22Rv1 (cell line): ENCODE measurements around the gene LRGUK.

ENCODE experiments used
- ZFX ChIP-seq: fragments of 450-650 bp; IDR thresholded peaks from 2 replicates; pipeline ENCODE4 v1.6.1; 2017; ENCODE audit warnings: antibody characterized with exemption, borderline replicate concordance
- TF ChIP-seq, protein P1 (sequence below): fragments of 450-650 bp; IDR thresholded peaks from 2 replicates; pipeline ENCODE4 v1.5.1; 2017; ENCODE audit warnings: mild to moderate bottlenecking

DNA sequence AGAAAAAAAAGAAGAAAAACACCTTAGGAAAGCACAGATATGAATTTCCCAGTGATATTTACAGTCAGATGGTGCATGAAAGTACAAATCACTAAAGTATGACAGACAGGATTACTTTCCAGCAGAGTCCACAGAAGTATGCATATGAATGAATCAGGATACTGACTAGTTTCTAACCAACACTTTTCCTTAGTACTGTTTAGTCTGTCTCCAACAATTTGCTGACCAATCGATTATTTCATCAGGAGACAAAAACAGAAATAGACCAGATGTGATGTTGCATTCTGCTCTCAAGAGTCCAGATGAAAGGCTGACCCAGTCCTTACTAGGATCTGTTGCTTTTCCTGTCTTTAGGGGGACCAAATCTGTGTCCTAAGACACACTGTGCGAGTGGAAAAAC is 175.0 kb downstream of the LRGUK start:
- TF ChIP-seq, protein P1, sequence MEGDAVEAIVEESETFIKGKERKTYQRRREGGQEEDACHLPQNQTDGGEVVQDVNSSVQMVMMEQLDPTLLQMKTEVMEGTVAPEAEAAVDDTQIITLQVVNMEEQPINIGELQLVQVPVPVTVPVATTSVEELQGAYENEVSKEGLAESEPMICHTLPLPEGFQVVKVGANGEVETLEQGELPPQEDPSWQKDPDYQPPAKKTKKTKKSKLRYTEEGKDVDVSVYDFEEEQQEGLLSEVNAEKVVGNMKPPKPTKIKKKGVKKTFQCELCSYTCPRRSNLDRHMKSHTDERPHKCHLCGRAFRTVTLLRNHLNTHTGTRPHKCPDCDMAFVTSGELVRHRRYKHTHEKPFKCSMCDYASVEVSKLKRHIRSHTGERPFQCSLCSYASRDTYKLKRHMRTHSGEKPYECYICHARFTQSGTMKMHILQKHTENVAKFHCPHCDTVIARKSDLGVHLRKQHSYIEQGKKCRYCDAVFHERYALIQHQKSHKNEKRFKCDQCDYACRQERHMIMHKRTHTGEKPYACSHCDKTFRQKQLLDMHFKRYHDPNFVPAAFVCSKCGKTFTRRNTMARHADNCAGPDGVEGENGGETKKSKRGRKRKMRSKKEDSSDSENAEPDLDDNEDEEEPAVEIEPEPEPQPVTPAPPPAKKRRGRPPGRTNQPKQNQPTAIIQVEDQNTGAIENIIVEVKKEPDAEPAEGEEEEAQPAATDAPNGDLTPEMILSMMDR: no peak
- TF ChIP-seq ZFX: no peak
